Retinal pigment epithelial cell (primary cell): ENCODE measurements around the gene TSKU.

Experiments used
- DNase-seq: peaks from one replicate; pipeline ENCODE4 v3.0.0-alpha.2; 2010; ENCODE audit warnings: low read depth
- H3K4me3 ChIP-seq: 2 replicates; pipeline ENCODE4 v1.5.1; 2011; ENCODE audit warnings: mild to moderate bottlenecking, low read length, control low read depth, moderate library complexity
- CTCF ChIP-seq: conservative IDR thresholded peaks from 2 replicates; pipeline ENCODE4 v1.5.1; 2011; ENCODE audit warnings: low read depth, low read length, control low read depth, inconsistent platforms

TSKU gene

GRCh38 chr11:76760236-76760635, 22.9 kb upstream of the TSKU start:
- H3K4me3 ChIP-seq: no peak overlapping the region
- no peak for TF ChIP-seq CTCF
- no peak for DNase-seq

GRCh38 chr11:76761718-76762355, 21.3 kb upstream of the TSKU start:
- DNase-seq: no peak
- no peak for TF ChIP-seq CTCF

GRCh38 chr11:76762356-76762752, 20.8 kb upstream of the TSKU start:
- DNase-seq: no peak
- TF ChIP-seq CTCF: no peak
- H3K4me3 ChIP-seq: no peak overlapping the region

More at GRCh38 chr11:76761718-76762355, 21.3 kb upstream of the TSKU start:
- no peak overlapping the region for H3K4me3 ChIP-seq

GRCh38 chr11:76762867-76763572, 20.1 kb upstream of the TSKU start:
- no peak for DNase-seq
- TF ChIP-seq CTCF: no peak
- no peak overlapping the region for H3K4me3 ChIP-seq

GRCh38 chr11:76763573-76764346, 19.4 kb upstream of the TSKU start:
- DNase-seq: no peak
- no peak overlapping the region for H3K4me3 ChIP-seq
- TF ChIP-seq CTCF: no peak

GRCh38 chr11:76764941-76765665, 18.1 kb upstream of the TSKU start:
- H3K4me3 ChIP-seq: no peak overlapping the region
- no peak for DNase-seq
- no peak for TF ChIP-seq CTCF
